Femur (tissue), 1 donor: Measurements from ENCODE around the gene COL13A1.
A peak's percentile ranks its signal among the peaks of the same experiment; 100 is the strongest.

Source experiments
- DNase-seq: peaks from one replicate; pipeline ENCODE4 v3.0.0-alpha.2; 2017

COL13A1 gene

DNA sequence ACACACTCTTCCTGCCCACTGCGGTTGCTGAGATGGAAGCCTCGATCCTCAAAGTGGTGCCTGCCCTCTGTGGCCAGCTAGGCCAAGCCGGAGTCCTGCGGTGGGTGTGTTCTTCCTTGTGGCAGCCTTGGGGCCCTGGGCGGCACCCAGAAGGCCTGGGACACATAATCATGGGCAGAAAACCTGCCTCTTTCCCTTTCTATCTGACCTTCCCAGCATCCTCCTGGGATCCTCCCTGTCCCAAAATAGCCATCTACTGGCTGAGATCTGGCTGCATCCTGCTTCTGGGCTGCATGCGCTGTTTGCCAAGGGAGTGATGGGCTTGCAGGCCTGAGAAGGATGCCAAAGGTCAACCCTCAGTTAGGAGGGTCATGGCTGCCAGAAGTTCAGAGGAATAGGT, 23.9 kb downstream of the COL13A1 start:
- DNase-seq = peak; percentile 75

- no peak for DNase-seq
Observed at GRCh38 chr10:69826094-69826493, 24.4 kb downstream of the COL13A1 start.

- no peak for DNase-seq
Observed at GRCh38 chr10:69826789-69827554, 25.3 kb downstream of the COL13A1 start.

DNA sequence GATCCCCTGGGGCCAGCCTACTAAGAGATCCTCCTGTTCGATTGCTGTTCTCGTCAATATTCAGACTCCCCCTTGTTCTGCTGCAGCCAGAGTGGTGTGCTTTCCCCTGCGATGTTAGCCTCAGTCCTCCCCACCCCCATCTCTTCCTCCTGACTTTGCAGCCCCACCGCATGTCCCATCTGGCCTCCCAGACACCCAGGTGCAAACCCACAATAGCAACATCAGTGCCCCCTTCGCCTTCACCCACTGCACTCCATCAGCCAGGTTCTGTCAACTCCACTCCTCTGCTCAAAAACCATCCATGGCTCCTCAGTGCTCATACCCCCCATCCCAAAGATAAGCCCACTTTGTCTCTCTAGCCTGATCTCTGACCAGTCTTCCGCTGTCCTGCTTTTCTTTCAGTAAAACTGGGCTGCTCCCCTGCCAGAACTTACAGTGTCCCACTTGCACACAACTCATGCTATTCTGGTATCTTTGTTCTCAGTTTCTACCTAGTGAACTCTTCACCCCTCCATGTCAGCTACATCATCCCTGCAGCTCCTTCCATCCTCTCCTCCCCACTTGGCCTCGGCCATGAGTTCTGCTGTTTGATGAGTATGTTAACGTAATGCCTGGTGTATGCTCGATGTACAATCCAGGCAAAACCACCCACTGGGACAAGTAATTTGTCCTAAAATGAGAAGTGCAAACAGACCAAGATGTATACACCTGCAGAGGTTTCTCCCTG, 26.6 kb downstream of the COL13A1 start:
- no peak for DNase-seq

DNA sequence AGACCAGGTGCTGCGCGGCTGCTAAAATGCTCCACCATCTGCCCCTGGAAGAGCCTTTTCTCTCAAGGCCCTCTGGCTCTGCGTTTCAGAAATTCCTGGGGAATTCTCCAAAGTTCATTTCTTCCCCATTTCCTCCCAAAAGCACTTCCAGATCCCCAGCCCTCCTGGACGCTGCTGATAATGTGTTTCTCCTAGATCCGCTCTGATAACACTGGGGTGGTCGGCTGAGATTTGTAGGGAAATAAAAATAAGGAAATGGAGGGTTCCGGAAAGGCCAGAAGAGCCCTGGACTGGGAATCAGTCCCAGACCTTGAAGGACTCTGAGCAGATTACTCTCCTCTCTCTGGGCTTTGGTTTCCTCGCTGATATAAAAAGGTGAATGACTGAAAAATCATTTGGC, 28.1 kb downstream of the COL13A1 start:
- no peak for DNase-seq

DNA sequence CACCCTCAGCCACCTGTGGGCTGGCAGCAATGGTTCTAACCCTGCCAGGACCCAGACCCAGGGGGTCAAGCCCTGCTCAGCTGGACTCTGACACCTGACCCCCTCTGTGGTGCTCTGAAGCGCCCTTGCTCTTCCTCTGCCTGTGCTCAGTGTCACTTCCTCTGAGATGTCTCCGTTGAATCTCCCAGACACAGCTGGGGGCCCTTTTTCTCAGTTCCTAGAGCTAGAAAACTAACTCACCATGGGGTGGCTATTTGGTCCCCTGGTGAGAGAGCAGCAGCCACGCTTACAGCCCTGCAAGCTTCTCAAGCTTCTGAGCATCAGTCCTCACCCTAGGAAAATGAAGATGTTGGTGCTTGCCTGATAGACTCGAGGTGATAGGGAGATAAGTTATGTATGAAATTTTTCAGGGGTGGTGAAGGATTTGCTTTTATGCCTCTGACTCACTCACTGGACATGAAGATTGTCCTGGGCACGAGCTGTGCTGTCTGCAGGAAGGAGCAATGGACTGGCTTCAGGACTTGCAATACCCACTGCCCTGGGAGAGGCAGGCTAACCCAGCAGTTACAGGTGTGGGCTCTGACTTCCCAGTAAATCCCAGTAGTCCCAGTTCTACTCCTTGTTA, 29.6 kb downstream of the COL13A1 start:
- no peak for DNase-seq

DNA sequence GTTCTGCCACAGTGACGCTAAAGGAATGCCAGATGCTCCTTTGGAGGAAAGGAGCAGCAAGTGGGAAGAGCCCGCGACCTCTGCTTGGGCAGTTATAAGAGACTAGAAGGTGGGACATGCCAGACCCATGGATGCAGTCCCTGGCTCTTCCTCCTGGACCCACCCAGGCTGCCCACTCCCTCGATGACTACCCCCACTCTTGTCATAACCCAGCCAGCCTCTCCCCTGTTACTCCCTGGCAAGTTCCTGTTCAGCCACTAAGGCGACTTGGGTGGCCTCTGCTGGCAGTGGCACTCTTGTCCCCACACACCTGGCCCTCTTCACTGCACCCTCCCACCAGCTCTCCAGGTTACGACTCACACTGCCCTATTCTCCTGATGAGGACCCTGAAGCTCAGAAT, 33.5 kb downstream of the COL13A1 start:
- no peak for DNase-seq

- peak; percentile 48 for DNase-seq
Observed at GRCh38 chr10:69835875-69836730, 34.4 kb downstream of the COL13A1 start.

GRCh38 chr10:69836731-69837030, 35.0 kb downstream of the COL13A1 start:
- no peak for DNase-seq

DNA sequence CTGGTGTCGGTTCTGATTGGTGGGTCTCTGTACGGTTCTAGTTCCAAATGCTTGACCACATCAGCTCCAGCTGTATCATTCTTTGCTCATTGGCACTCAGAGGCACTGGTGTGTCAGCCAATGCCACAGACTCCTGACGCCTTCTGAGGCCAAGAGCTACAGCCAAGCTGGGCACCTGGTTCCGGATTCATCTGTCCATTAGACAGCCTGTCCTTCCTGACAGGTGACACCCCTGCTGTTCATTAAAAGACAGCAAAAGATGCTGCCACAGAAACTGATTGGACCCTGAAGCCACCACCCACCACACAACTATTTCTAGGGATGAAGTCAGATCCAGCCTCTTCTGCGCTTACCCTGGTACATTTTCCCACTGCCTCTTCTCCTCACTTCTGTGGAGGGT, 35.6 kb downstream of the COL13A1 start:
- DNase-seq = no peak

DNA sequence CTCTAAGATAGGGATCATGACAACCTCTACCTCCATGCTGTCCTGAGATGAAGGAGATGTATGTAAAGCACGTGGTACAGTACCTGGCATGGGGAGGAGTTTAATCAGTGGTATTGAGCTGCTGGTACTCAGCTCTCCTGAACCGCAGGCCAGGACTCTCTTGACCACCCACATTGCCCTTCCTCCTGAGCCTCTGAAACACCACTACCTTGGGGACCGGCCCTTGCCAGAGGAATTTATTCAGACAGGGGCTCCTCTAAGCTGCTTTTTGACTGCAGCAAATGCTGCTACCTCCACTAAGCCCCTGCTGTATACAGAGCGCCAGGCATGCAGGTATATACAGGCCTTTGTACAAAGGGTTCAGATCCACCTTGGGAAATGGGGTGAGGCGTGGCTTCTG, 36.7 kb downstream of the COL13A1 start:
- DNase-seq = no peak

- DNase-seq = no peak
Observed at GRCh38 chr10:69838853-69839252, 37.1 kb downstream of the COL13A1 start.

DNA sequence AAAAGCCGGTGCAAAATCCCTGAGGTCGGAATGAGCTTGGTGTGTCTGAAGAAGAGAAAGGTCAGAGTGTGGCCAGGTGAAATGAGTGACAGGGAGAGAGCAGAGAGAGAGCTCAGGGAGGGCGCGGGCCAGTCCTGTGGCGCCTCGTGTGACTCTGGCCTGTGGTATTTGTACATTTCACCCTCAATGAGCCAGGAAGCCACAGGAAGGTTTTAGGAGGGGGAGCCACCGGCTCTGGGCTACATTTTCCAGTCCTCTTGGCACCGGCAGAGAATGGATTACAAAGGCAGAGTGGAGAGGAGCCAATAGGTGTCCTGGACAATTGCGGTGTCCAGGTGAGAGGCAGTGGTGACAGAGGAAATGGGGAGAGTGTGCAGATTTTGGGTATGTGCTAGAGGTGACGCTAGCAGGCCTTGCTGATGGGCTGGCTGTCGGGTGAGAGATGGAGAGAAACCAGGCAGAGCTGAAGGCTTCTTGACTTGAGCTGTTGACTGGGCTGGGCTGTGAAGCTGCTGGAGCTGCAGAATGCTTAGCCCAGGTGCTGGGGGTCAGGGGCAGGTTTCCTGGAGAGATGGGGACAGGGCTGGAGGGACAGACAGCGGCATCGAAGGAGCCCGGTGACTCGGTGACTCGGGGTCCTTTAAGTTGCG, 38.1 kb downstream of the COL13A1 start:
- DNase-seq = no peak

- no peak for DNase-seq
Observed at GRCh38 chr10:69840773-69841172, 39.1 kb downstream of the COL13A1 start.

DNA sequence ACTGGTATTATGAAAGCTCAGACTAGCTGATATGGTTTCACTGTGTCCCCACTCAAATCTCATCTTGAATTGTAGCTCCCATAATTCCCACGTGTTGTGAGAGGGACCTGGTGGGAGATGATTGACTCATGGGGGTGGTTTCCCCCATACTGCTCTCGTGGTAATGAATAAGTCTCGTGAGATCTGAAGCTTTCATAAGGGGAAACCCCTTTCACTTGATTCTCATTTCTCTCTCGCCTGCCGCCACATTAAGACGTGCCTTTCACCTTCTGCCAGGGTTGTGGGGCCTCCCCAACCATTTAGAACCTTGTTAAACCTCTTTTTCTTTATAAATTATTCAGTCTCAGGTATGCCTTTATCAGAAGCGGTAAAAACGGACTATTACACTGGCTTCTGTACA, 40.3 kb downstream of the COL13A1 start:
- DNase-seq = no peak

GRCh38 chr10:69842882-69843281, 41.2 kb downstream of the COL13A1 start:
- no peak for DNase-seq

DNA sequence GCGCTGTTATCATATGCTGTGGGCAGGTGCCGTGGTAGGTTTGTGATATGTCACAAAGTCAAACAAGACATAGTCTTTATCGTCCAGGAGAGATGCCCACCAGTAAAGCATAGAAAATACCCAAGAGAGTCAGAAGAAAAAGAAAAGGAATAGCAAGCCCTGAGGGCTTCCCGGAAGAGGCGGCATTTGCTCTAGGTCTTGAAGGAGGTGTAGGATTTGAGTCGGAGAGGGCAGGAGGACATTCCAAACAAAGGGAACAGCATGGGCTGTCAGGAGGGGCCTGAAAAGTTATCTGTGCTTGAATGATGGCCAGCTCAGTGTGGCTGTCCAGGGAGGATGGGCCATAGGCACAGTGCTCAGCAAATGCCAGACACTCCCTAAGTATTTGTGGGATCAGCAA, 42.2 kb downstream of the COL13A1 start:
- DNase-seq = no peak

DNA sequence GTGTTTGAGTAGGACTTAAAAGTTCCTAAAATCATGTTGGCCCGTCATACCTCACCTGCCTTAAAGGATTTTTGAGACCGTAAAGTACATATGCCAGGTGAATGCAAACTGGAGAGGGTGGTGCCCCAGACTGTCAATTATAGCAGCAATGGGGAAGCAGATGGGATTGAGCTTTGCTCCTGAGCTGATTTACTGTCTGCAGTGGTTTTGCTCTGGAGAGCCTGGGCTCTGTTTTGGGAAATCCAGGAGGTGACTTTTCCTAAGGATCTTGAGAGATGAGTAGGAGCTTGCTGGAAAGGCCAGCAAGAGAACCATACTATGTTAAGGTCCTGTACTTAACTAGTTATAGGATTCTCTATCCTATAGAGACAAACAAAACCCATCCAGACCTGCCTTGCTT, 43.0 kb downstream of the COL13A1 start:
- DNase-seq = no peak

DNA sequence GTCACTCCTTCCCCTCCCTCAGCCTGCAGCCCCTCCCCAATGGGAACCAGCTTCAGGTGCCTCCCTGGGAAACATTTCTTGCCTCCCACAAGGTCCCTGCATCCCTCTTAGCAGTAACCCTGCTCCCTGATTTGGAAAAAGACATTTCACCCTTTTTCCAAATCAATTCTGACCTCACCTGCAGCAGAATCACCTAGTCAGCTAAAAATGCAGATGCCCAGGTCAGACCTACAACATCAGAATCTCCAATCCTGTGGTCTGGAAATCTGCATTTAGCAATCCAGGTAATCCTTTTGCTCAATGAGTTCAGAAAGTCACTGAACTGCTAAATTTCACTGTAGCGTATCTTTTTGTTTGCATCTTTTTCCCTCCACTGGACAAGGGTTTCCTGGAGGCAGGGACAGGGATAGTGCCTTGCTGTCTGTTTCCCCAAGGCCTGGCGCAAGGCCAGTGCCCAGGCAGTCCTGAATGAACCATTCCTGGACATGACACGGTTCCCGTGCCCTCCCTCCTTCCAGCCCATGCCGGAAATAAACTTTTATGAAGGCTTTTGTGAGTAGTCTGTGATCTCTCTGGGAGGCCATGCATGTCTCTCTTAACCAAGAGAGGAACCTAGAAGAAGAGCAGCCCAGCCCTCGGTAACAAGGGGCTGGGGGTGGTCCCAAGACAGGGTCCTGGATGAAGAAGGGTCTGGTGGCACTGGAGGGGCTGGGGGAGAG, 44.0 kb downstream of the COL13A1 start:
- peak; percentile 76 for DNase-seq

- DNase-seq = peak; percentile 51
Observed at GRCh38 chr10:69846293-69846921, 44.7 kb downstream of the COL13A1 start.

GRCh38 chr10:69847458-69847857, 45.8 kb downstream of the COL13A1 start:
- DNase-seq = no peak

- no peak for DNase-seq
Observed at GRCh38 chr10:69847883-69848282, 46.2 kb downstream of the COL13A1 start.
